Liver (tissue), 9 donors: ENCODE data around the gene TM9SF4. TPM values are rescaled to one million over a fixed set of nuclear protein-coding genes. Genes with fewer than 3 reads are reported as not detected.

Experiments used
- DNase-seq: peaks from one replicate; pipeline ENCODE4 v3.0.0-alpha.2; 2017; ENCODE audit warnings: low spot score
- H3K27ac ChIP-seq, 2 donors: one replicate each; pipeline ENCODE4 v1.7.0; 2013; ENCODE audit warnings: inconsistent platforms in 2 of 2, low read length in 2 of 2, control low read depth in 1 of 2, low read depth in 1 of 2, mild to moderate bottlenecking in 1 of 2
- H3K27me3 ChIP-seq, 4 donors: one replicate each; pipeline versions ENCODE4 v1.6.1 to v1.7.0; 2013; ENCODE audit warnings: low read length in 3 of 4, inconsistent platforms in 1 of 4, mild to moderate bottlenecking in 1 of 4, moderate library complexity in 1 of 4; ENCODE audit not compliant: control insufficient read depth in 4 of 4, insufficient read depth in 4 of 4
- H3K36me3 ChIP-seq, 4 donors: one replicate each; pipeline versions ENCODE4 v1.6.1 to v1.7.0; 2013; ENCODE audit warnings: low read length in 3 of 4, mild to moderate bottlenecking in 3 of 4, low read depth in 1 of 4, moderate library complexity in 1 of 4; ENCODE audit not compliant: control insufficient read depth in 4 of 4, insufficient read depth in 3 of 4
- H3K4me1 ChIP-seq, 4 donors: one replicate each; pipeline versions ENCODE4 v1.6.1 to v1.7.0; 2013; ENCODE audit warnings: low read length in 3 of 4, mild to moderate bottlenecking in 3 of 4, moderate library complexity in 1 of 4; ENCODE audit not compliant: control insufficient read depth in 4 of 4, insufficient read depth in 4 of 4
- H3K4me3 ChIP-seq, 3 donors: one replicate each; pipeline versions ENCODE4 v1.6.1 to v1.7.0; 2013; ENCODE audit warnings: low read length in 3 of 3, control low read depth in 1 of 3, low read depth in 1 of 3, mild to moderate bottlenecking in 1 of 3
- H3K9ac ChIP-seq, 2 donors: one replicate each; pipeline ENCODE4 v1.7.0; 2013; ENCODE audit warnings: low read length in 2 of 2, mild to moderate bottlenecking in 2 of 2, moderate library complexity in 2 of 2, control low read depth in 1 of 2, low read depth in 1 of 2
- H3K9me3 ChIP-seq, 4 donors: one replicate each; pipeline versions ENCODE4 v1.6.1 to v1.7.0; 2013; ENCODE audit warnings: low read length in 3 of 4; ENCODE audit not compliant: control insufficient read depth in 4 of 4
- EGR1 ChIP-seq, 2 donors: IDR thresholded peaks; 2 replicates each; pipeline ENCODE4 v1.6.1; 2016 to 2018; ENCODE audit warnings: antibody characterized with exemption in 2 of 2, low read depth in 2 of 2
- FOXA1 ChIP-seq: IDR thresholded peaks from 2 replicates; pipeline ENCODE4 v1.6.1; 2016; ENCODE audit warnings: antibody characterized with exemption
- FOXA2 ChIP-seq: IDR thresholded peaks from 2 replicates; pipeline ENCODE4 v1.6.1; 2016; ENCODE audit warnings: antibody characterized with exemption
- GABPA ChIP-seq, 2 donors: IDR thresholded peaks in 1 of 2; conservative IDR thresholded peaks in 1 of 2; 2 replicates each; pipeline ENCODE4 v1.6.1; 2016; ENCODE audit warnings: antibody characterized with exemption in 2 of 2, mild to moderate bottlenecking in 1 of 2, moderate library complexity in 1 of 2
- HNF4A ChIP-seq, 2 donors: conservative IDR thresholded peaks; 2 replicates each; pipeline ENCODE4 v1.6.1; 2016; ENCODE audit warnings: antibody characterized with exemption in 2 of 2, mild to moderate bottlenecking in 2 of 2
- HNF4G ChIP-seq: IDR thresholded peaks from 2 replicates; pipeline ENCODE4 v1.6.1; 2016; ENCODE audit warnings: antibody characterized with exemption
- JUND ChIP-seq, 2 donors: IDR thresholded peaks; 2 replicates each; pipeline ENCODE4 v1.6.1; 2016; ENCODE audit warnings: antibody characterized with exemption in 2 of 2
- NR2F2 ChIP-seq: IDR thresholded peaks from 2 replicates; pipeline ENCODE4 v1.6.1; 2016; ENCODE audit warnings: antibody characterized with exemption
- RAD21 ChIP-seq, 2 donors: IDR thresholded peaks; 2 replicates each; pipeline ENCODE4 v1.6.1; 2016; ENCODE audit warnings: antibody characterized with exemption in 2 of 2, mild to moderate bottlenecking in 2 of 2
- RXRA ChIP-seq, 2 donors: IDR thresholded peaks; 2 replicates each; pipeline ENCODE4 v1.6.1; 2017 to 2018; ENCODE audit warnings: antibody characterized with exemption in 2 of 2, mild to moderate bottlenecking in 1 of 2
- SP1 ChIP-seq: IDR thresholded peaks from 2 replicates; pipeline ENCODE4 v1.6.1; 2018; ENCODE audit warnings: antibody characterized with exemption, mild to moderate bottlenecking
- TAF1 ChIP-seq: conservative IDR thresholded peaks from 2 replicates; pipeline ENCODE4 v1.6.1; 2016; ENCODE audit warnings: antibody characterized with exemption, mild to moderate bottlenecking
- YY1 ChIP-seq: IDR thresholded peaks from 2 replicates; pipeline ENCODE4 v1.6.1; 2016; ENCODE audit warnings: antibody characterized with exemption, mild to moderate bottlenecking
- WGBS: extraction: QIAGEN DNeasy Blood & Tissue Kit; methylation state at CpG from one replicate; pipeline ENCODE4 v1.1.7; 2013; 5-methylcytosine and 5-hydroxymethylcytosine counted together
- polyA plus RNA-seq, 2 donors: library from polyadenylated mRNA; stranded (reverse) in 1 of 2; unstranded in 1 of 2; fragments of 200-250 nt in 1 of 2; fragments of >200 nt in 1 of 2; fragmentation: Nextera tagmentation in 1 of 2; extraction: Ambion mirVana in 1 of 2; gene quantifications; one replicate each; pipeline versions ENCODE4 v1.2.1 to v1.2.3, GENCODE V29; 2013 to 2015
- total RNA-seq, 2 donors: library from RNA; depleted of rRNA; stranded (reverse); fragments of >200 nt; gene quantifications; one replicate each; pipeline ENCODE4 v1.2.3, GENCODE V29; 2014
- TF ChIP-seq, protein P1 (sequence below): IDR thresholded peaks from 2 replicates; pipeline ENCODE4 v1.6.1; 2016; ENCODE audit warnings: antibody characterized with exemption
- TF ChIP-seq, protein P2 (sequence below): IDR thresholded peaks from 2 replicates; pipeline ENCODE4 v1.6.1; 2016; ENCODE audit warnings: antibody characterized with exemption
- TF ChIP-seq, protein P3 (sequence below): IDR thresholded peaks from 2 replicates; pipeline ENCODE4 v1.6.1; 2016; ENCODE audit warnings: antibody characterized with exemption, mild to moderate bottlenecking
- TF ChIP-seq, protein P4 (sequence below): IDR thresholded peaks from 2 replicates; pipeline ENCODE4 v1.6.1; 2016; ENCODE audit warnings: antibody characterized with exemption
- TF ChIP-seq, protein P5 (sequence below): fragments of 150-350 bp; IDR thresholded peaks from 2 replicates; pipeline ENCODE4 v1.5.1; 2017; ENCODE audit warnings: improper control_type of control experiment, low read depth, low read length; ENCODE audit not compliant: missing input control
- donor health status: healthy.
- donor health status: healthy.
- donor health status: healthy.
- donor health status: healthy.
- donor health status: healthy.

TM9SF4 gene
- total and polyA plus RNA-seq, 4 donors: 15.9 to 26.2 (median 22.2) TPM

DNA sequence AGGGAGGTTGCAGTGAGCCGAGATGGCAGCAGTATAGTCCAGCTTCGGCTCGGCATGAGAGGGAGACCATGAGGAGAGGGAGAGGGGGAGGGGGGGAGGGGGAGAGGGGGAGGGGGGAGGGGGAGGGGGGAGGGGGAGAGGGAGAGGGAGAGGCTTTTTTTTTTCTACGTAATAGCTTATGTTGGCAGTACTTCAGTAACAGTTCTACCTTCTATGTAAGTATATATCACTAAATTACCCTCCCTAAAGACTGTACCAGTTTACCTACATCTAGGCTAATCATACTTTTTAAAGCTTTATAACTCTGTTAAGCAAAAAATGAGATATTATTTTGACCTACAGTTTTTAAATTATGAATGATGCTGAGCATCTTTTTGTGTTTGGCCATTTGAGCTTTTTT lies 13.6 kb downstream of the TM9SF4 start:
- TF ChIP-seq EGR1 (IDR thresholded peaks at IDR 0.05; ENCODE audit: low read depth in 2 of 2): no peak
- no peak for TF ChIP-seq FOXA2
- TF ChIP-seq, protein P1, sequence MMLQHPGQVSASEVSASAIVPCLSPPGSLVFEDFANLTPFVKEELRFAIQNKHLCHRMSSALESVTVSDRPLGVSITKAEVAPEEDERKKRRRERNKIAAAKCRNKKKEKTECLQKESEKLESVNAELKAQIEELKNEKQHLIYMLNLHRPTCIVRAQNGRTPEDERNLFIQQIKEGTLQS: no peak
- TF ChIP-seq, protein P2, sequence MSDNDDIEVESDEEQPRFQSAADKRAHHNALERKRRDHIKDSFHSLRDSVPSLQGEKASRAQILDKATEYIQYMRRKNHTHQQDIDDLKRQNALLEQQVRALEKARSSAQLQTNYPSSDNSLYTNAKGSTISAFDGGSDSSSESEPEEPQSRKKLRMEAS: no peak
- no peak for TF ChIP-seq JUND (IDR thresholded peaks at IDR 0.05)
- TF ChIP-seq HNF4A (conservative IDR thresholded peaks at IDR 0.05): no peak
- no peak for TF ChIP-seq HNF4G
- no peak for TF ChIP-seq FOXA1
- TF ChIP-seq, protein P3, sequence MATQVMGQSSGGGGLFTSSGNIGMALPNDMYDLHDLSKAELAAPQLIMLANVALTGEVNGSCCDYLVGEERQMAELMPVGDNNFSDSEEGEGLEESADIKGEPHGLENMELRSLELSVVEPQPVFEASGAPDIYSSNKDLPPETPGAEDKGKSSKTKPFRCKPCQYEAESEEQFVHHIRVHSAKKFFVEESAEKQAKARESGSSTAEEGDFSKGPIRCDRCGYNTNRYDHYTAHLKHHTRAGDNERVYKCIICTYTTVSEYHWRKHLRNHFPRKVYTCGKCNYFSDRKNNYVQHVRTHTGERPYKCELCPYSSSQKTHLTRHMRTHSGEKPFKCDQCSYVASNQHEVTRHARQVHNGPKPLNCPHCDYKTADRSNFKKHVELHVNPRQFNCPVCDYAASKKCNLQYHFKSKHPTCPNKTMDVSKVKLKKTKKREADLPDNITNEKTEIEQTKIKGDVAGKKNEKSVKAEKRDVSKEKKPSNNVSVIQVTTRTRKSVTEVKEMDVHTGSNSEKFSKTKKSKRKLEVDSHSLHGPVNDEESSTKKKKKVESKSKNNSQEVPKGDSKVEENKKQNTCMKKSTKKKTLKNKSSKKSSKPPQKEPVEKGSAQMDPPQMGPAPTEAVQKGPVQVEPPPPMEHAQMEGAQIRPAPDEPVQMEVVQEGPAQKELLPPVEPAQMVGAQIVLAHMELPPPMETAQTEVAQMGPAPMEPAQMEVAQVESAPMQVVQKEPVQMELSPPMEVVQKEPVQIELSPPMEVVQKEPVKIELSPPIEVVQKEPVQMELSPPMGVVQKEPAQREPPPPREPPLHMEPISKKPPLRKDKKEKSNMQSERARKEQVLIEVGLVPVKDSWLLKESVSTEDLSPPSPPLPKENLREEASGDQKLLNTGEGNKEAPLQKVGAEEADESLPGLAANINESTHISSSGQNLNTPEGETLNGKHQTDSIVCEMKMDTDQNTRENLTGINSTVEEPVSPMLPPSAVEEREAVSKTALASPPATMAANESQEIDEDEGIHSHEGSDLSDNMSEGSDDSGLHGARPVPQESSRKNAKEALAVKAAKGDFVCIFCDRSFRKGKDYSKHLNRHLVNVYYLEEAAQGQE: no peak
- no peak for TF ChIP-seq RXRA (IDR thresholded peaks at IDR 0.05)
- no peak for TF ChIP-seq GABPA (IDR thresholded peaks at IDR 0.05 in 1 of 2, conservative IDR thresholded peaks at IDR 0.05 in 1 of 2)
- TF ChIP-seq, protein P4, sequence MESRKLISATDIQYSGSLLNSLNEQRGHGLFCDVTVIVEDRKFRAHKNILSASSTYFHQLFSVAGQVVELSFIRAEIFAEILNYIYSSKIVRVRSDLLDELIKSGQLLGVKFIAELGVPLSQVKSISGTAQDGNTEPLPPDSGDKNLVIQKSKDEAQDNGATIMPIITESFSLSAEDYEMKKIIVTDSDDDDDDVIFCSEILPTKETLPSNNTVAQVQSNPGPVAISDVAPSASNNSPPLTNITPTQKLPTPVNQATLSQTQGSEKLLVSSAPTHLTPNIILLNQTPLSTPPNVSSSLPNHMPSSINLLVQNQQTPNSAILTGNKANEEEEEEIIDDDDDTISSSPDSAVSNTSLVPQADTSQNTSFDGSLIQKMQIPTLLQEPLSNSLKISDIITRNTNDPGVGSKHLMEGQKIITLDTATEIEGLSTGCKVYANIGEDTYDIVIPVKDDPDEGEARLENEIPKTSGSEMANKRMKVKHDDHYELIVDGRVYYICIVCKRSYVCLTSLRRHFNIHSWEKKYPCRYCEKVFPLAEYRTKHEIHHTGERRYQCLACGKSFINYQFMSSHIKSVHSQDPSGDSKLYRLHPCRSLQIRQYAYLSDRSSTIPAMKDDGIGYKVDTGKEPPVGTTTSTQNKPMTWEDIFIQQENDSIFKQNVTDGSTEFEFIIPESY: no peak
- TF ChIP-seq TAF1: no peak
- no peak for TF ChIP-seq RAD21 (IDR thresholded peaks at IDR 0.05)
- no peak for TF ChIP-seq SP1
- TF ChIP-seq YY1: no peak
- TF ChIP-seq, protein P5, sequence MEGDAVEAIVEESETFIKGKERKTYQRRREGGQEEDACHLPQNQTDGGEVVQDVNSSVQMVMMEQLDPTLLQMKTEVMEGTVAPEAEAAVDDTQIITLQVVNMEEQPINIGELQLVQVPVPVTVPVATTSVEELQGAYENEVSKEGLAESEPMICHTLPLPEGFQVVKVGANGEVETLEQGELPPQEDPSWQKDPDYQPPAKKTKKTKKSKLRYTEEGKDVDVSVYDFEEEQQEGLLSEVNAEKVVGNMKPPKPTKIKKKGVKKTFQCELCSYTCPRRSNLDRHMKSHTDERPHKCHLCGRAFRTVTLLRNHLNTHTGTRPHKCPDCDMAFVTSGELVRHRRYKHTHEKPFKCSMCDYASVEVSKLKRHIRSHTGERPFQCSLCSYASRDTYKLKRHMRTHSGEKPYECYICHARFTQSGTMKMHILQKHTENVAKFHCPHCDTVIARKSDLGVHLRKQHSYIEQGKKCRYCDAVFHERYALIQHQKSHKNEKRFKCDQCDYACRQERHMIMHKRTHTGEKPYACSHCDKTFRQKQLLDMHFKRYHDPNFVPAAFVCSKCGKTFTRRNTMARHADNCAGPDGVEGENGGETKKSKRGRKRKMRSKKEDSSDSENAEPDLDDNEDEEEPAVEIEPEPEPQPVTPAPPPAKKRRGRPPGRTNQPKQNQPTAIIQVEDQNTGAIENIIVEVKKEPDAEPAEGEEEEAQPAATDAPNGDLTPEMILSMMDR: no peak
- TF ChIP-seq NR2F2: no peak
- WGBS: 93% methylated on average over 1 of the region's 4 CpGs

More for the DNA sequence above, 13.6 kb downstream of the TM9SF4 start:
- H3K4me3 ChIP-seq: no peak overlapping the region
- H3K36me3 ChIP-seq: peaks cover 0 to 4% (median 0%) of the 10 kb centered on the region in 4 donors
- DNase-seq: no peak
- H3K9me3 ChIP-seq: no peaks in the 10 kb centered on the region
- no peaks in the 10 kb centered on the region for H3K27me3 ChIP-seq
- peaks cover 0 to 5% (median 3%) of the 10 kb centered on the region in 4 donors for H3K4me1 ChIP-seq
- H3K9ac ChIP-seq: no peak overlapping the region
- H3K27ac ChIP-seq: no peak overlapping the region
